T-helper 2 cell treated with Interferon-gamma antibody and Interleukin-4, amounts not matched to agents 5 μg/mL and 100 μg/mL, for 36 hours (primary cell): Measurements from ENCODE around the gene ECHDC1.

Experiments
- DNase-seq: peaks from one replicate; pipeline ENCODE4 v3.0.0; 2021; ENCODE audit warnings: low spot score
- H3K27ac Mint-ChIP-seq: one replicate; pipeline ENCODE4 v1.8.0; 2021; ENCODE audit warnings: mild to moderate bottlenecking, mixed read lengths
- H3K27me3 Mint-ChIP-seq: one replicate; pipeline ENCODE4 v1.8.0; 2021; ENCODE audit warnings: low read depth, mixed read lengths
- H3K36me3 Mint-ChIP-seq: one replicate; pipeline ENCODE4 v1.8.0; 2021; ENCODE audit warnings: low read depth, mixed read lengths
- H3K4me1 Mint-ChIP-seq: one replicate; pipeline ENCODE4 v1.8.0; 2021; ENCODE audit warnings: low read depth, mixed read lengths
- H3K4me3 Mint-ChIP-seq: one replicate; pipeline ENCODE4 v1.8.0; 2022; ENCODE audit warnings: mild to moderate bottlenecking, moderate library complexity, mixed read lengths
- H3K9me3 Mint-ChIP-seq: one replicate; pipeline ENCODE4 v1.8.0; 2021; ENCODE audit warnings: mixed read lengths

Gene ECHDC1

DNA sequence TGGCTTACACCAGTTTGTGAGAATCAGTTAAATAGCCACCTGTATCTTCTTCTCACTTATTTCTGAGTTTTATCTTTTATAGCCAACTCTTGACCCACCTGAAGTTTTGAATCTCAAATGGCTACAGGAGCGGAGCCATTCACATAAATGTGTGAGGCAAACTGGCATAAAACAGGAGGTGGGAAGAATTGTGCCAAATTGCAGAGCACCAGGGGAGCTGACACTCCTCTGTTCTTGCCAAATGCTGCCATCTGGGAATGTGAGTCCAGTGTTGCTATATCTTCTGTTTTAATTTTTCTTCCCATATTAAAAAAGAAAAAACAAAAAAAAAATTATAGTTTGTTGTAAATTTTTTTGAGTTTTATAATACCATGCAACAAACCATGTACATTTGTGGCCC lies 93.8 kb downstream of the ECHDC1 start:
- H3K27ac Mint-ChIP-seq, result no peak overlapping the region
- no peak overlapping the region for H3K4me3 Mint-ChIP-seq
- no peak for DNase-seq
- no peaks in the 10 kb centered on the region for H3K36me3 Mint-ChIP-seq
- no peaks in the 10 kb centered on the region for H3K27me3 Mint-ChIP-seq
- no peaks in the 10 kb centered on the region for H3K9me3 Mint-ChIP-seq
- H3K4me1 Mint-ChIP-seq, result no peaks in the 10 kb centered on the region

- H3K9me3 Mint-ChIP-seq, result no peaks in the 10 kb centered on the region
- H3K4me3 Mint-ChIP-seq, result no peak overlapping the region
- H3K4me1 Mint-ChIP-seq, result no peaks in the 10 kb centered on the region
- H3K36me3 Mint-ChIP-seq, result no peaks in the 10 kb centered on the region
- no peak for DNase-seq
- H3K27me3 Mint-ChIP-seq, result no peaks in the 10 kb centered on the region
- no peak overlapping the region for H3K27ac Mint-ChIP-seq
Measured at GRCh38 chr6:127247114-127248096, 96.0 kb downstream of the ECHDC1 start.

DNA sequence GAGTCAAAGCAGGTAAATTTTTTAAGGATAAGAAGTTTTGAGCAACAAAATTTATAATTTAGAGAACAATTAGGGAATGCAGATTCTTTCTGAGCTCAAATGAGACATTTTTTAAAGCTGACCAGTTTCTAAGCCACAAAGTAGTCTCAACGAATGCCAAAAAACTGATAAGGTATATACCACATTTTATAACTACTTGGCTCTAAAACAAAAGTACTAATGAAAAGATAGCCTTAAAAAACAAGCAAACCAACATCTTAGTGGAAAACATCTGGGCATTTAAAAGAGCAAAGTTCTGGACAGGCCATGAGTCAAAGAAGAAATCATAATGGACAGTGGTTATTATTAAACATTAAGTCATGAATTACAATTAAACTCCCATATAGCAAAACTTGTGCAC lies 99.9 kb downstream of the ECHDC1 start:
- no peaks in the 10 kb centered on the region for H3K36me3 Mint-ChIP-seq
- no peaks in the 10 kb centered on the region for H3K4me1 Mint-ChIP-seq
- no peak overlapping the region for H3K4me3 Mint-ChIP-seq
- no peak for DNase-seq
- no peak overlapping the region for H3K27ac Mint-ChIP-seq
- H3K27me3 Mint-ChIP-seq, result no peaks in the 10 kb centered on the region
- no peaks in the 10 kb centered on the region for H3K9me3 Mint-ChIP-seq
